ENCODE data around the gene TUBA1B.

TUBA1B gene

DNA sequence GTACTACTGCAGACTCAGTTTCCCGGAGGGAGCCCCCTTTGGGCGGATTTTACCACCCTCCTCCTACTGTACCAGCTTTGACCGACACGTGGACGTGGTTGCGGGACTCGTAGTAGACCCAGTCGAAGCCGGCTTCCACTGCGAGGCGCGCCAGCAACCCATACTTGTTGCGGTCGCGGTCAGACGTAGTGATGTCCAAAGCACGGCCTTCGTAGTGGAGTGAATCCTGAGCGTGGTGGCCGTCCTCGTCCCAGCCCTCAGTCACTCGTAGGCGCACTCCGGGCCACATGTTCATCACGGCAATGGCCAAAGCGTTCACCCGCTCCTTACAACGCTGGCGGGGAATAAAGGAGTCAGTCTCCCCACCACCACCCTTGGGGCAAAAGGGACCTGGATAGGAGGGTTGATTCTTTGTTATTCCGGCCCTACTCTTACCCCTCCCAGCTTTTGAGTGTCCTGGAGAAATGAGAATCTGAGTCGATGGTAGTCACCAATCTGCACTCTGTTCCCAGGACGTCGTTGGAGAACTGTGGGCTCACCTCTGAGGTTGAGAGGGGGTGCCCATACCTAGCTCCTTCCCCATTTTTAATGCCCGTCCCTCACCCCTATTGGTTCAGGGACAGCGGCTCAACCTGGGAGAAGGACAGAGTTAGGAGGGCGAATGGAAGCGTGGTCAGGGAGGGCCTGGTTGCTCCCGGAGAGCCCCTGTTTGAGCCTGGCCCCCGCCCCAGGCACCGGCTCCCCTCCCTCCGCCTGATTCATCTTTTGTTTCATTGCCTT, 39.9 kb downstream of the TUBA1B start:
- no peak for DNase-seq (ENCODE audit: low read depth in 2 of 2)

DNA sequence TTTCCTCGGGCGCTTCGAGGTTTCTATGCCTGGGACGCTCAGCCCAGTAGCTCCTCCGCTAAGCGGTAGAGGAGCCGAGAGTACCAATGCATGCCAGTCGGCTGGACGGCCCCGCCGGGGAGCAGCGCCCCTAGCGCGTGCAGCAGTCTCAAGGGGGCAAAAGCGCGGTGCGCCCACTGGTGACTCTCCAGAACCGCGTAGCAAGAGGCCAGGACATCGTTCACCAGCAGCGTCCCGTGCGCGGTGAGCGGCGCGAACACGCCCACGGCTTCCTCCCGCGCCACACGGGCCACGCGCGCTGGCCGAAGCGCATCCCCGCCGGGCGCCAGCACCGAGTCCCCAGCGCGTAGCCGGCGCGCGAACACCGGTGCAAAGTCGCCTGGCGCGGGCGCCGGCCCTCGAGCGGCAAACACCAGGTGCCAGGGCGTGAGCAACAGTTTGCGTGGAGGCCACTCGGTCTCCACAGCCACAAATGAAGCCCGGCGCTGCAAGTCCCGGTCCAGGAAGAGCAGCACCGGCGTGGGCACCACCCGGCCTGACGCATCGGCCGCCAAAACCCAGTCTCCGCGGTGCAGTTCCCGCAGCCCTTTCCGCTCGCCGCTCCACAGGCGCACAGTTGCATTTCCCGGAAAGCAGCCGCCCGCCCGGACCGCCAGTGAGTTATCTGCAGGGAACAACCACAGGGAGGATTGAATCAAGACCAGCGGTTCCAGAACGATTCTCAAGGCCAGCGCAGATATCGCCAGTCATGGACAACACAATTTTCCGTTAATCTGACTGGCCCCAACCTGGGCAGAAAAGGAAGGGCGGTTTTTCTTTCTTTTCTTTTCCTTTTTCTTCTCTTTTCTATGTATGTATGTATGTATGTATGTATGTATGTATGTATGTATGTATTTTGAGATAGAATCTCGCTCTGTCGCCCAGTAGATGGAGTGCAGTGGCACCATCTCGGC, 41.1 kb downstream of the TUBA1B start:
- DNase-seq (ENCODE audit: low read depth in 2 of 2), result peak in 1 of 2 donors; percentile 24

DNA sequence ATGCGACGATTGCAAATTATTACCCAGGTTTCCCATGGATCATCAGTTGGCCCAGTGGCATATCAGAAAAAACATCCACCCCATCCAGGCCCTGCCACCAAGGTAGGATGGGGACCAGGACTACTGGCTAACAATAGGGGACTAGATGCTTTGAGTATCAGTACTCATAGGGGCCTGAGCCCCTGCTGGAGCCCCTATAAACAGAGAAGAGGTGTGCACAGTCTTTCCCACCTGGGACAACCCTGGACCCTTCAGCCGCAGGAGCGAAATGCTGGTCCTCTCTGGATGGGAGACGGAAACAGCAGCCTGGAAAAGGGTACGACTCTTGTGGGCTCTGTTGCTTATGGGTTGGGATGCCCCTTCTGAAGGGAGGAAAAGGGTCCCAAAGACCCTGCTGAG, 42.3 kb downstream of the TUBA1B start:
- DNase-seq (ENCODE audit: low read depth in 2 of 2), result no peak

DNA sequence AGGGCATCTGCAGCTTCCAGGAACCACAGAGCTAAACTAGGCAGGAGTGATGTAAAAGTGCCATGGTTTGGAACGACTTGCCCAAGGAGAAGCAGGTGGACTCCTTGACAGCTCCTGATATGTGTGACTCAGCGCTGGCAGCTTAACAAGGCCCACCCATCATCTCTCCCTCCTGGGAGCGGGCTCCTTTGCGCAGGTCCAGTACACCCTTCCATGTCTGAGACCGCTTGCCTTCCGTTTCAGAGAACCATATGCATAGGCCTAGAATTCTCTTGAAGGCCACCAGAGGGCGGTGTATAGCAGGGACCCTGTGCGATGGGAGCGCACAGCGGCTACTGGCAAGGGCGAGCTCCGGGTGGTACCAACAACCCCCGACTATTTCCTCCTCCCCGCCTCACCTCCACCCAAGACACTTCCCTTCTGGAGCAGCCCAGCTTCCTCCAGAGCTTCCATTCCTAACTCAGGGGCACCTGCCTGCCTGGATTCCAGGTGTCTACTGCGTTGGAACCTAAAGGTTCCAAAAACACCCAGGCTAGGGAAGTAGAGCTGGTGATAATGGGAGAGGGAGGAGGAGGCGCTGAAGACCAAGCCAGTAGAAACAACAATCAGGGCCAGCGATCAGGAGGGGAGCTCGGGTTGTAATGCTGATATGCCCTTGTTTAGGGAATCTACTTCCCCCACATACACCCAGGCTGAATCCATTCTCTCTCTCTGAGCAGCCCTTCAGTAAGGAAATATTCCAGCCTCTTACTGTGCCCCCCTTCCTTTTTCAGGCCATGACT, 42.9 kb downstream of the TUBA1B start:
- peak; percentile 56 to 61 for DNase-seq (ENCODE audit: low read depth in 2 of 2)

DNA sequence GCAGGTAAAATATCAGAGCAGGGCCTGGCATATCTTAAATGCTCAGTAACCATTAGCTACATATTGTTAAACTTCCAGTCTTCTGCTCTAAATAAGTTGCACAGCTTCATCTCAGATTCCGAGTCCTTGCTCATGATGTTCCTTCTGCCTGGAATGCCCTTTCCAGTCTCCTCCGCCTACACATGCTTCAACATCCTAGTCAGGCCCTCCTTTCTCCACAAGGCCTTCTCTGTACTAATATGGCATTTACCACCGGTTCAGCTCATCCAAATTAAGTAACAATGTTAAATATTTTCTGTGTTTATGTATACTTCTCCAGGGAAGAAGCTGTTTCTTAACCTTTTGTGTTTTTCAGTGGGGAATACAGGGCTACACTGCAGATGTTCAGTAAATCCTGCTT, 45.1 kb downstream of the TUBA1B start:
- DNase-seq (ENCODE audit: low read depth in 2 of 2), result no peak

DNA sequence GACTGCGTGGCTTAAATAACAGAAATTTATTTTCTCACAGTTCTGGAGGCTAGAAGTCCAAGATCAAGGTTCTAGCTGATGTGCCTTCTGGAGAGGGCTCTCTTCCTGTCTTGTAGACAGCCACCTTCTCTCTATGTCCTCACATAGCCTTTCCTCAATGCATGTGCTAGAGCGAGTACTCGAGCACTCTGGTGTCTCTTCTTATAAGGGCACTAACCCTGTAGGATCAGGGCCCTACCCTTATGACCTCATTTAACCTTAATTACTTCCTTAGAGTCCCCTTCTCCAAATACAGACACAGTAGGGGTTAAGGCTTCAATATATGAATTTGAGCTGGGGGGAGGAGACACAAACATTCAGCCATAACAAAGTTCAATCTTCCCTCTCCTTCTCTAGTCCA, 46.8 kb downstream of the TUBA1B start:
- DNase-seq (ENCODE audit: low read depth in 2 of 2), result no peak

DNA sequence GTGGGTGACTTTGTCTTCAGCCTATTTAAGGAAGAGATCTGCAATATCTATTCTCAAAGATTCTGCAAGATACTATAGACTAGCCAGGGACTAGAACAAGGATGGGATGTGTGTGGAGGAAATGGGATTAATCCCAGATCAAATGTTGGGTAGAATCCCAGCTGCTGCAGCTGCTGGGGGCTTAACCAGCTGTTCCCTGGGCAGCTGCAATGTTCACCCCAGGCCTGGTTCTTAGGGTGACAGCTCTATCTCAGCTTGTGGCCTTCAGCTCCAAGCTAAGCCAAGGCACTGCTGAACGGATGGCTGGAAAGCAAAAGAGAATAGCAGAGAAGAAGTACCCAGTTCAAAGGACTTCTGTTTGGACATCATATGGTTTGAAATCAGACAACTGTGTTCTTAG, 51.4 kb downstream of the TUBA1B start:
- no peak for DNase-seq (ENCODE audit: low read depth in 2 of 2)
